IMR-90 (cell line): ENCODE results near the gene IL1R2. TPM values are rescaled to one million over a fixed set of nuclear protein-coding genes. Genes with fewer than 3 reads are reported as not detected.

Experiments used
- ATAC-seq: fragments of 200-7000 bp; cut with Tn5 transposase; 2 replicates; pipeline ENCODE4 v1.9.1; 2020; ENCODE audit warnings: low read depth, mild to moderate bottlenecking, moderate library complexity
- BruUV-seq: library from RNA; stranded (reverse); fragments of 400-500 nt; replicated peaks from 2 replicates; lab custom pipeline; 2021; lab: Mats Ljungman, UMichigan
- CTCF ChIA-PET: fragments of 300-600 bp; formaldehyde crosslinking; extraction: SDS; loops from one replicate; lab custom pipeline; 2021; ENCODE audit warnings: antibody characterized with exemption; lab: Yijun Ruan, JAX
- POLR2A ChIA-PET: fragments of 300-600 bp; sonication (Branson Sonifier 250); formaldehyde crosslinking; loops from one replicate; lab custom pipeline; 2022; ENCODE audit warnings: antibody characterized with exemption; ENCODE audit not compliant: unreplicated experiment; lab: Charles Lee
- DNase-seq: peaks from one replicate; pipeline ENCODE4 v3.0.0; 2013
- H2AFZ ChIP-seq: replicated peaks from 2 replicates; pipeline ENCODE3; 2013; ENCODE audit warnings: low read length, mild to moderate bottlenecking; ENCODE audit not compliant: poor library complexity
- H2AK5ac ChIP-seq: 2 replicates; pipeline ENCODE4 v1.6.1; 2013; ENCODE audit warnings: low read depth, low read length, inconsistent platforms
- H2AK9ac ChIP-seq: replicated peaks from 2 replicates; pipeline ENCODE3; 2013; ENCODE audit warnings: mild to moderate bottlenecking, low read depth, low read length, moderate library complexity; ENCODE audit not compliant: poor library complexity
- H2BK120ac ChIP-seq: 2 replicates; pipeline ENCODE4 v1.6.1; 2013; ENCODE audit warnings: low read depth, low read length, inconsistent platforms
- H2BK15ac ChIP-seq: 3 replicates; pipeline ENCODE4 v1.6.1; 2013; ENCODE audit warnings: low read depth, low read length, inconsistent platforms
- H2BK20ac ChIP-seq: 2 replicates; pipeline ENCODE4 v1.6.1; 2013; ENCODE audit warnings: low read depth, mild to moderate bottlenecking, inconsistent platforms, low read length, moderate library complexity
- H2BK5ac ChIP-seq: 2 replicates; pipeline ENCODE4 v1.6.1; 2013; ENCODE audit warnings: mild to moderate bottlenecking, low read depth, low read length, inconsistent platforms; ENCODE audit not compliant: poor library complexity, severe bottlenecking
- H3K14ac ChIP-seq: replicated peaks from 2 replicates; pipeline ENCODE4 v1.6.1; 2013; ENCODE audit warnings: low read depth, low read length, inconsistent platforms
- H3K18ac ChIP-seq: 2 replicates; pipeline ENCODE4 v1.6.1; 2013; ENCODE audit warnings: low read depth, low read length, control low read depth
- H3K23ac ChIP-seq: 2 replicates; pipeline ENCODE4 v1.6.1; 2013; ENCODE audit warnings: low read depth, low read length, inconsistent platforms
- H3K27ac ChIP-seq: 2 replicates; pipeline ENCODE4 v1.5.1; 2013; ENCODE audit warnings: mild to moderate bottlenecking, control low read depth, low read length; ENCODE audit not compliant: insufficient read depth
- H3K27me3 ChIP-seq: 2 replicates; pipeline ENCODE4 v1.6.1; 2013; ENCODE audit warnings: low read length; ENCODE audit not compliant: control insufficient read depth, insufficient read depth
- H3K36me3 ChIP-seq: 2 replicates; pipeline ENCODE4 v1.6.1; 2013; ENCODE audit warnings: low read length, mixed read lengths; ENCODE audit not compliant: control insufficient read depth, insufficient read depth
- H3K4ac ChIP-seq: 2 replicates; pipeline ENCODE4 v1.6.1; 2013; ENCODE audit warnings: low read depth, low read length, inconsistent platforms
- H3K4me1 ChIP-seq: 2 replicates; pipeline ENCODE4 v1.6.1; 2013; ENCODE audit warnings: low read length, mixed read lengths; ENCODE audit not compliant: control insufficient read depth, insufficient read depth
- H3K4me2 ChIP-seq: 2 replicates; pipeline ENCODE4 v1.6.1; 2013; ENCODE audit warnings: low read depth, mild to moderate bottlenecking, control low read depth, low read length, moderate library complexity
- H3K4me3 ChIP-seq: 2 replicates; pipeline ENCODE4 v1.5.1; 2013; ENCODE audit warnings: low read depth, mild to moderate bottlenecking, control low read depth, low read length, moderate library complexity; ENCODE audit not compliant: insufficient read depth
- H3K56ac ChIP-seq: 2 replicates; pipeline ENCODE4 v1.6.1; 2013; ENCODE audit warnings: low read length, inconsistent platforms; ENCODE audit not compliant: insufficient read depth; ENCODE audit errors: extremely low read depth
- H3K79me1 ChIP-seq, 2 experiments: 2 replicates each; pipeline ENCODE4 v1.6.1; 2013; ENCODE audit warnings: low read length in 2 of 2, inconsistent platforms in 1 of 2, low read depth in 1 of 2
- H3K9ac ChIP-seq: 2 replicates; pipeline ENCODE4 v1.6.1; 2013; ENCODE audit warnings: low read depth, low read length, control low read depth
- H3K9me1 ChIP-seq: 2 replicates; pipeline ENCODE4 v1.6.1; 2013; ENCODE audit warnings: low read length, inconsistent platforms; ENCODE audit not compliant: insufficient read depth
- H3K9me3 ChIP-seq: 2 replicates; pipeline ENCODE4 v1.6.1; 2013; ENCODE audit warnings: low read length; ENCODE audit not compliant: control insufficient read depth, insufficient read depth
- H4K20me1 ChIP-seq: 2 replicates; pipeline ENCODE4 v1.6.1; 2013; ENCODE audit warnings: low read length, inconsistent platforms; ENCODE audit not compliant: insufficient read depth
- H4K5ac ChIP-seq: 2 replicates; pipeline ENCODE4 v1.6.1; 2013; ENCODE audit warnings: mild to moderate bottlenecking, low read depth, low read length, control low read depth
- H4K8ac ChIP-seq, 2 experiments: 2 replicates each; pipeline ENCODE4 v1.6.1; 2013; ENCODE audit warnings: low read depth in 2 of 2, low read length in 2 of 2, control low read depth in 1 of 2, inconsistent platforms in 1 of 2
- H4K91ac ChIP-seq: 2 replicates; pipeline ENCODE4 v1.6.1; 2013; ENCODE audit warnings: low read depth, low read length, inconsistent platforms; ENCODE audit not compliant: insufficient read depth
- BHLHE40 ChIP-seq: fragments of 150-350 bp; IDR thresholded peaks from 2 replicates; pipeline ENCODE4 v1.6.1; 2016; ENCODE audit warnings: mild to moderate bottlenecking, low read depth, low read length
- CEBPB ChIP-seq: IDR thresholded peaks from 2 replicates; pipeline ENCODE4 v1.6.1; 2012; ENCODE audit warnings: low read depth, low read length, improper control_type of control experiment
- CHD1 ChIP-seq: IDR thresholded peaks from 2 replicates; pipeline ENCODE4 v1.6.1; 2012; ENCODE audit warnings: low read depth, low read length, improper control_type of control experiment
- FOS ChIP-seq: fragments of 150-350 bp; IDR thresholded peaks from 2 replicates; pipeline ENCODE4 v1.6.1; 2016; ENCODE audit warnings: low read depth, low read length
- MAFK ChIP-seq: IDR thresholded peaks from 2 replicates; pipeline ENCODE4 v1.6.1; 2012; ENCODE audit warnings: low read depth, low read length, improper control_type of control experiment
- MAZ ChIP-seq: IDR thresholded peaks from 2 replicates; pipeline ENCODE4 v1.6.1; 2012; ENCODE audit warnings: low read depth, mild to moderate bottlenecking, low read length, improper control_type of control experiment, moderate library complexity, borderline replicate concordance
- MXI1 ChIP-seq: IDR thresholded peaks from 2 replicates; pipeline ENCODE4 v1.6.1; 2012; ENCODE audit warnings: low read depth, mild to moderate bottlenecking, low read length, moderate library complexity, borderline replicate concordance
- NFE2L2 ChIP-seq: fragments of 150-350 bp; IDR thresholded peaks from 2 replicates; pipeline ENCODE4 v1.6.1; 2016; ENCODE audit warnings: low read depth, mild to moderate bottlenecking, low read length
- POLR2A ChIP-seq: IDR thresholded peaks from 2 replicates; pipeline ENCODE4 v1.6.1; 2012; ENCODE audit warnings: mild to moderate bottlenecking, low read depth, low read length
- RAD21 ChIP-seq: IDR thresholded peaks from 2 replicates; pipeline ENCODE4 v1.6.1; 2012; ENCODE audit warnings: low read length, improper control_type of control experiment
- RCOR1 ChIP-seq: IDR thresholded peaks from 2 replicates; pipeline ENCODE4 v1.6.1; 2012; ENCODE audit warnings: mild to moderate bottlenecking, low read length, improper control_type of control experiment; ENCODE audit not compliant: insufficient replicate concordance
- RFX5 ChIP-seq: IDR thresholded peaks from 2 replicates; pipeline ENCODE4 v1.8.0; 2012; ENCODE audit warnings: low read depth, mild to moderate bottlenecking, low read length, moderate library complexity
- SMC3 ChIP-seq: fragments of 150-350 bp; IDR thresholded peaks from 2 replicates; pipeline ENCODE4 v1.6.1; 2016; ENCODE audit warnings: low read depth, mild to moderate bottlenecking, antibody characterized with exemption, low read length, moderate library complexity
- dilution Hi-C: fragments of 300-500 bp; cut with HindIII; formaldehyde crosslinking; loops from one replicate; pipeline ENCODE4 v1.14.3; 2018; ENCODE audit warnings: low sequenced_read_pairs; ENCODE audit not compliant: unreplicated experiment
- in situ Hi-C: fragments of 300-500 bp; cut with MboI; formaldehyde crosslinking; loops from 3 replicates; pipeline ENCODE4 v1.14.3; 2019; ENCODE audit warnings: low sequenced_read_pairs, inconsistent platforms, mixed read lengths
- intact Hi-C: fragments of 100-400 bp; cut with micrococcal nuclease; formaldehyde crosslinking; loops from 2 replicates; pipeline ENCODE4 v1.10.0; 2022
- polyA plus RNA-seq, 3 experiments: library from polyadenylated mRNA; depleted of rRNA; stranded (reverse); fragments of >200 nt; gene quantifications; 2 replicates each; pipeline ENCODE4 v1.2.3, GENCODE V29; 2012; ENCODE audit warnings: low replicate concordance in 1 of 3
- total RNA-seq: library from RNA; depleted of rRNA; stranded (reverse); fragments of >200 nt; gene quantifications from 2 replicates; pipeline ENCODE4 v1.2.3, GENCODE V29; 2012
- TF ChIP-seq, protein P1 (sequence below): fragments of 150-350 bp; IDR thresholded peaks from 2 replicates; pipeline ENCODE4 v1.6.1; 2016; ENCODE audit warnings: low read depth, mild to moderate bottlenecking, low read length, moderate library complexity, borderline replicate concordance
- TF ChIP-seq, protein P2 (sequence below): conservative IDR thresholded peaks from 2 replicates; pipeline ENCODE4 v1.5.1; 2012; ENCODE audit warnings: mild to moderate bottlenecking, low read depth, low read length, improper control_type of control experiment

IL1R2 gene
- total and polyA plus RNA-seq, 2 of the 4 experiments (the other 2 are of a cell fraction): not detected

- no peak overlapping the region for H3K27ac ChIP-seq
These were observed 36.7 kb downstream of the IL1R2 start for GRCh38 chr2:102028470-102028869.

More at GRCh38 chr2:102028470-102028869, 36.7 kb downstream of the IL1R2 start:
- in situ Hi-C loops (loop anchor here (10.0 kb wide), 1 partner anchor 116 kb away; the partner anchor contains the start of gene IL1R1), intact Hi-C loops (no loop called here), dilution Hi-C loops (no loop called here)
- peak overlapping the region; percentile 71; the same call in 1 of the 2 replicates for H4K91ac ChIP-seq
- no peak overlapping the region for H2AK9ac ChIP-seq
- POLR2A ChIA-PET: no interaction called here
- CTCF ChIA-PET: no interaction called here
- H3K4me2 ChIP-seq: no peak overlapping the region
- peak overlapping the region; percentile 58; the same call in 2 of the 3 replicates for H2BK15ac ChIP-seq
- no TSS peak for BruUV-seq
- peak overlapping the region; percentile 60; the same call in 1 of the 2 replicates for H2AK5ac ChIP-seq
- H3K4me3 ChIP-seq: no peak overlapping the region
- DNase-seq: no peak
- H4K8ac ChIP-seq: peak overlapping the region in 1 of 2 experiments; percentile 2; a peak in 1 of 4 replicates
- H3K79me1 ChIP-seq: no peaks in the 10 kb centered on the region; a peak in 1 of 4 replicates
- ATAC-seq: no peak
- H3K36me3 ChIP-seq: no peaks in the 10 kb centered on the region
- no peak for TF ChIP-seq CEBPB
- no peak for TF ChIP-seq BHLHE40
- TF ChIP-seq SMC3: no peak
- TF ChIP-seq, protein P1, sequence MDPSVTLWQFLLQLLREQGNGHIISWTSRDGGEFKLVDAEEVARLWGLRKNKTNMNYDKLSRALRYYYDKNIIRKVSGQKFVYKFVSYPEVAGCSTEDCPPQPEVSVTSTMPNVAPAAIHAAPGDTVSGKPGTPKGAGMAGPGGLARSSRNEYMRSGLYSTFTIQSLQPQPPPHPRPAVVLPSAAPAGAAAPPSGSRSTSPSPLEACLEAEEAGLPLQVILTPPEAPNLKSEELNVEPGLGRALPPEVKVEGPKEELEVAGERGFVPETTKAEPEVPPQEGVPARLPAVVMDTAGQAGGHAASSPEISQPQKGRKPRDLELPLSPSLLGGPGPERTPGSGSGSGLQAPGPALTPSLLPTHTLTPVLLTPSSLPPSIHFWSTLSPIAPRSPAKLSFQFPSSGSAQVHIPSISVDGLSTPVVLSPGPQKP: no peak
- TF ChIP-seq CHD1: no peak
- no peak for TF ChIP-seq MAFK
- no peak for TF ChIP-seq POLR2A
- no peak for TF ChIP-seq MXI1
- no peak for TF ChIP-seq RCOR1
- TF ChIP-seq, protein P2, sequence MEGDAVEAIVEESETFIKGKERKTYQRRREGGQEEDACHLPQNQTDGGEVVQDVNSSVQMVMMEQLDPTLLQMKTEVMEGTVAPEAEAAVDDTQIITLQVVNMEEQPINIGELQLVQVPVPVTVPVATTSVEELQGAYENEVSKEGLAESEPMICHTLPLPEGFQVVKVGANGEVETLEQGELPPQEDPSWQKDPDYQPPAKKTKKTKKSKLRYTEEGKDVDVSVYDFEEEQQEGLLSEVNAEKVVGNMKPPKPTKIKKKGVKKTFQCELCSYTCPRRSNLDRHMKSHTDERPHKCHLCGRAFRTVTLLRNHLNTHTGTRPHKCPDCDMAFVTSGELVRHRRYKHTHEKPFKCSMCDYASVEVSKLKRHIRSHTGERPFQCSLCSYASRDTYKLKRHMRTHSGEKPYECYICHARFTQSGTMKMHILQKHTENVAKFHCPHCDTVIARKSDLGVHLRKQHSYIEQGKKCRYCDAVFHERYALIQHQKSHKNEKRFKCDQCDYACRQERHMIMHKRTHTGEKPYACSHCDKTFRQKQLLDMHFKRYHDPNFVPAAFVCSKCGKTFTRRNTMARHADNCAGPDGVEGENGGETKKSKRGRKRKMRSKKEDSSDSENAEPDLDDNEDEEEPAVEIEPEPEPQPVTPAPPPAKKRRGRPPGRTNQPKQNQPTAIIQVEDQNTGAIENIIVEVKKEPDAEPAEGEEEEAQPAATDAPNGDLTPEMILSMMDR: no peak
- TF ChIP-seq NFE2L2: no peak
- no peak for TF ChIP-seq RFX5
- TF ChIP-seq RAD21: no peak
- no peak for TF ChIP-seq MAZ
- TF ChIP-seq FOS: no peak
- no peak overlapping the region for H2BK5ac ChIP-seq
- H3K4me1 ChIP-seq: peaks cover 21% of the 10 kb centered on the region
- H3K9me1 ChIP-seq: peaks cover 18% of the 10 kb centered on the region
- H3K56ac ChIP-seq: no peak overlapping the region
- peak overlapping the region; percentile 62; the same call in 1 of the 2 replicates for H2BK120ac ChIP-seq
- H3K4ac ChIP-seq: no peak overlapping the region
- H3K9me3 ChIP-seq: no peaks in the 10 kb centered on the region
- H3K23ac ChIP-seq: 0 out of 2 replicates have a peak overlapping the region, but pooled peaks have one; percentile 3
- no peak overlapping the region for H2AFZ ChIP-seq
- no peaks in the 10 kb centered on the region for H3K27me3 ChIP-seq
- no peaks in the 10 kb centered on the region for H4K20me1 ChIP-seq
- H3K18ac ChIP-seq: peak overlapping the region; percentile 92; the same call in 1 of the 2 replicates
- H3K9ac ChIP-seq: no peak overlapping the region
- H4K5ac ChIP-seq: no peak overlapping the region
- no peak overlapping the region; the same call in 1 of the 2 replicates for H3K14ac ChIP-seq
- H2BK20ac ChIP-seq: peak overlapping the region; percentile 33; the same call in 1 of the 2 replicates
